ENCODE data around the gene TNFAIP8L3.

Gene TNFAIP8L3

DNA sequence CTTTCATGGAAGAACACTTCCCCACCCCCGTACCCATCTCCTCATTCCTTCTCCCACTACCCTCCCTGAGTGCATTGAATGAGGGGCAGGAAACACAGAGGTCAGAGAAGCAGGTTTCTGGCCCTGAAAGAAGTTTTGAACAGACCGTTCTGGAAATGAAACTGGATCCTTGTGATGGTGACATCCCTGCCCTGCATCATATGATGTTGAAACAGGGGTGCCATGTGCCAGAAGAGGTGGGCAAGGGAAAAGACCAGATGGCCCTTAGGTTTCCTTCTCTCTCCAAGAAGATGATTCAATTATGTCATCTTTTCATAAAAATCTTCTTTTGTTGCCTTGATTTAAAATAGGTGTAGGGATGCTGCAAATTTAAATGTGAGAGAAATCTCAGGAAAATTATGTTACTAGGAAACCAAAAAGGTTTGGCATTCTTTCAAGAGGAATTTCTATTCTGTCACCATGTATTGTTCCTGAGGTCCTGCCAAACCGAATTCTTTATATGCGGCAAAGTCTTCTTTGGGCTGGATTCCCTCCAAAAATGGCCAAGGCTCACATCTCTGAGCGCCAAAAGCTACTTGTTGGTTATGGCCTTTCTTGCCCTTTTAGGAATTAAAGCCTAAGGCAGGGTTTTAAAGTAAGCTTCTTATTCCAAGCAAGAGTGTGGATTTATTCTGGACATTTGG is 19.9 kb upstream of the TNFAIP8L3 start:
- TF ChIP-seq, protein P1, sequence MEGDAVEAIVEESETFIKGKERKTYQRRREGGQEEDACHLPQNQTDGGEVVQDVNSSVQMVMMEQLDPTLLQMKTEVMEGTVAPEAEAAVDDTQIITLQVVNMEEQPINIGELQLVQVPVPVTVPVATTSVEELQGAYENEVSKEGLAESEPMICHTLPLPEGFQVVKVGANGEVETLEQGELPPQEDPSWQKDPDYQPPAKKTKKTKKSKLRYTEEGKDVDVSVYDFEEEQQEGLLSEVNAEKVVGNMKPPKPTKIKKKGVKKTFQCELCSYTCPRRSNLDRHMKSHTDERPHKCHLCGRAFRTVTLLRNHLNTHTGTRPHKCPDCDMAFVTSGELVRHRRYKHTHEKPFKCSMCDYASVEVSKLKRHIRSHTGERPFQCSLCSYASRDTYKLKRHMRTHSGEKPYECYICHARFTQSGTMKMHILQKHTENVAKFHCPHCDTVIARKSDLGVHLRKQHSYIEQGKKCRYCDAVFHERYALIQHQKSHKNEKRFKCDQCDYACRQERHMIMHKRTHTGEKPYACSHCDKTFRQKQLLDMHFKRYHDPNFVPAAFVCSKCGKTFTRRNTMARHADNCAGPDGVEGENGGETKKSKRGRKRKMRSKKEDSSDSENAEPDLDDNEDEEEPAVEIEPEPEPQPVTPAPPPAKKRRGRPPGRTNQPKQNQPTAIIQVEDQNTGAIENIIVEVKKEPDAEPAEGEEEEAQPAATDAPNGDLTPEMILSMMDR (IDR thresholded peaks at IDR 0.05; ENCODE audit: extremely low read depth, insufficient read depth, missing control alignments) = no peak
- in situ Hi-C loops (cut with MboI; ENCODE audit: low pct_unique_long_range_greater_than_20kb, low sequenced_read_pairs, unreplicated experiment) = no loop called here

DNA sequence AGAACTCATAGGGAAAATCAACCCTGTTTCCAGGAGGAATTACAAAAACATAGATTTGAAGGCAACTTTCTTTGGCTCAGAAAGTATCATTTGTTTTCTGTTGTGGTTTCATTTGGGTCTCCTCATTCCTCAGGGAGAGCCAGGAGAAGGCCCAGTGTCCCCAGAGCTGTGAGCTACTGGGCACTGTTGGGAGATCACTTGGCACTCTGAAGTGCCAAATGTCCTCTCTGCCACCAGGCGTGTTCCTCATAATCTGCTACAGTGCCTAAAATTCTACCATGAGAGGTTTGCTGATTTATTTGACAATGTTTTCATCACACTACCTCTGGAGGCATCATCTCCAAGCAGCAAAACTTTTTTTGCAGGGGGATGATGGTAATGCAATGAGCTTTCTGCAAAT is 17.4 kb upstream of the TNFAIP8L3 start:
- in situ Hi-C loops (cut with MboI; ENCODE audit: low pct_unique_long_range_greater_than_20kb, low sequenced_read_pairs, unreplicated experiment) = no loop called here
- TF ChIP-seq, protein P1 (IDR thresholded peaks at IDR 0.05; ENCODE audit: extremely low read depth, insufficient read depth, missing control alignments) = no peak
- DNase-seq (ENCODE audit: low spot score) = no peak

More for the DNA sequence above, 19.9 kb upstream of the TNFAIP8L3 start:
- no peak for DNase-seq (ENCODE audit: low spot score)

DNA sequence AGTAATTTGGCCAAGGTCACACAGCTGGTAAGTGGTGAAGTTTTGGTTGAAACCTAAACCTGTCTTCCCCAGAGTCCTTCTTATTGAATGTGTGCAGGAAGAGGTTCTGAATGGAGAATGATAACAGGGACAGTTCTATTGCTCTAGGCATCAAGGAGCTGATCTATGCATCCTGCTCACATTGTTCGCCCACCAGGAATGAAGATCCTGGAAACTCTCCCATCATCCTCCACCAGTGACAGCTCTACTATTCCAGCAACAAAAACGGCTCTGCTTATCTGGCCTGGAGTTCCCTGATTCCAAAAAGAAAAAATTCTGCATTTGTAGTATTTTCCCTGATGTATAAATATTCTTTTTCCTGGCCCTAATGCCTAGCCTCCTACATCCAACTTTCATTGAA is 16.4 kb upstream of the TNFAIP8L3 start:
- in situ Hi-C loops (cut with MboI; ENCODE audit: low pct_unique_long_range_greater_than_20kb, low sequenced_read_pairs, unreplicated experiment) = no loop called here
- TF ChIP-seq, protein P1 (IDR thresholded peaks at IDR 0.05; ENCODE audit: extremely low read depth, insufficient read depth, missing control alignments) = no peak
- DNase-seq (ENCODE audit: low spot score) = no peak

DNA sequence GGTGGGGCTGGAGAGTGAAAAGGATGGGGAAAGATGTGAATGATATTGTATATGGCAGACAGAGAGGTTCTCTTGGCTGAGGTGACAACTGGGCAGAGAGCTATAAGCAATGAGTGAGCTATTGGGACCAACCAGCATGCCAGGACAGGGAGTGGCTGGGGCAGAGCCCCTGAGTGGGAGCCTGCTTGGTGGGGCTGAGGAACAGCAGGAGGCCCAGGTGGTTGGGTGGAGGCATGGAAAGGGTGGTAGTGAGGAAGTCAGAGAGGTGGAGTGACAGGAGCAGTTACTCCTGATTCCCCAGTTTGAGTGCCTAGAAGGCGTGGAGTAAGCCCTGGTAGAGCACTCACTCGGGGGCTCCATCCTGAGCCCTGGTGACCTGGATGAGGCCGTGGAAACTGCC is 15.5 kb upstream of the TNFAIP8L3 start:
- DNase-seq (ENCODE audit: low spot score) = no peak
- TF ChIP-seq, protein P1 (IDR thresholded peaks at IDR 0.05; ENCODE audit: extremely low read depth, insufficient read depth, missing control alignments) = no peak
- in situ Hi-C loops (cut with MboI; ENCODE audit: low pct_unique_long_range_greater_than_20kb, low sequenced_read_pairs, unreplicated experiment) = no loop called here

DNA sequence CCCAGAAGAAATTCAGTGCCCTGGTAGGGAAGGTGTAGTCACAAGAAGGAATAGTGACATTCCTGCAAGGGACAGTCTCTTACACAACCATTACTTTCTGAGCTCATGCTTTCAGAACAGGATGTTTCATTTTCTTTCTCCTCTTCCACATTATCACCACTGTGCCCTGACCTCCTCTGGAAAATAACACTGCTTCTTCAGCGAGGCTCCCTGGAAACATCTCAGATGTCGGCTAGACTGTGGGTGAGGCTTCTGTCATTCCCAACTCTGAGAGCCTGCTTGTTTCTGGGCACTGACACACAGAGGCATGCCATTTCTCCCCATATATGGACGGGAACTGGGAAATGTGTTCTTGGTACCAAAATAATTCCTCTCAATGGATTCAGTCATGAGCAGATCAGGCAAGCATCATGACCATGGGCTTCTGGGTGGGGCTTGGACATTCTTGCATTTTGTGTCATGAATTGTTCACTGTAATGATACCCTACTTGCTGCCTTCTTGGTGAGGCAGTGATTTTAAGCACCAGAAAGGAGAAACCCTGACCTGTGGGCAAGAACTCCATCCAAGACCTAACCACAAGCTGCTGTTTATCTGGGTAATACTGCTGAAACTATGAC is 14.3 kb upstream of the TNFAIP8L3 start:
- TF ChIP-seq, protein P1 (IDR thresholded peaks at IDR 0.05; ENCODE audit: extremely low read depth, insufficient read depth, missing control alignments) = no peak
- in situ Hi-C loops (cut with MboI; ENCODE audit: low pct_unique_long_range_greater_than_20kb, low sequenced_read_pairs, unreplicated experiment) = no loop called here
- DNase-seq (ENCODE audit: low spot score) = no peak

DNA sequence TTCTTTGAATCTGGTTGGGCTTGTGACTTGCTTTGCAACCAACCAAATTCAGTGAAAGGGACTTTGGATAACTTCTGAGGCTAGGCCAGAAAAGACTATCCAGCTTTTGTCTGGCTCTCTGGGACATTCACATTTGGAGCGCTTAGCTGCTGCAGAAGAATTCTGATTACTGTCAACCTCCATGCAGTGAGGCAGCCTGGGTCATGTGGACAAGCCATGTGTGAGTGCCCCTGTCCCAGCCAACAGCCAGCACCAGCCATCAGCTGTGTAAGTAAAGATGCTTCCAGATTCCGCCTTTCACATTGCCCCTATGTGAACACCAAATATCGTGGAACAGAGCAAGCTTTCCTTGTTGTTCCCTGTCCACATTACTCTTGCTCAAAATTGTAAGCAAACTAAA is 12.9 kb upstream of the TNFAIP8L3 start:
- no peak for DNase-seq (ENCODE audit: low spot score)
- in situ Hi-C loops (cut with MboI; ENCODE audit: low pct_unique_long_range_greater_than_20kb, low sequenced_read_pairs, unreplicated experiment) = no loop called here
- TF ChIP-seq, protein P1 (IDR thresholded peaks at IDR 0.05; ENCODE audit: extremely low read depth, insufficient read depth, missing control alignments) = no peak

Measured in GM13977 (cell line).